ENCODE data around the gene CHERP.

- TF ChIP-seq, protein P1, sequence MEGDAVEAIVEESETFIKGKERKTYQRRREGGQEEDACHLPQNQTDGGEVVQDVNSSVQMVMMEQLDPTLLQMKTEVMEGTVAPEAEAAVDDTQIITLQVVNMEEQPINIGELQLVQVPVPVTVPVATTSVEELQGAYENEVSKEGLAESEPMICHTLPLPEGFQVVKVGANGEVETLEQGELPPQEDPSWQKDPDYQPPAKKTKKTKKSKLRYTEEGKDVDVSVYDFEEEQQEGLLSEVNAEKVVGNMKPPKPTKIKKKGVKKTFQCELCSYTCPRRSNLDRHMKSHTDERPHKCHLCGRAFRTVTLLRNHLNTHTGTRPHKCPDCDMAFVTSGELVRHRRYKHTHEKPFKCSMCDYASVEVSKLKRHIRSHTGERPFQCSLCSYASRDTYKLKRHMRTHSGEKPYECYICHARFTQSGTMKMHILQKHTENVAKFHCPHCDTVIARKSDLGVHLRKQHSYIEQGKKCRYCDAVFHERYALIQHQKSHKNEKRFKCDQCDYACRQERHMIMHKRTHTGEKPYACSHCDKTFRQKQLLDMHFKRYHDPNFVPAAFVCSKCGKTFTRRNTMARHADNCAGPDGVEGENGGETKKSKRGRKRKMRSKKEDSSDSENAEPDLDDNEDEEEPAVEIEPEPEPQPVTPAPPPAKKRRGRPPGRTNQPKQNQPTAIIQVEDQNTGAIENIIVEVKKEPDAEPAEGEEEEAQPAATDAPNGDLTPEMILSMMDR (IDR thresholded peaks at IDR 0.05), result no peak
- TF ChIP-seq EZH2 (IDR thresholded peaks at IDR 0.05; ENCODE audit: borderline replicate concordance, insufficient read depth, low read depth, low read length, poor library complexity, severe bottlenecking), result no peak
Observed at GRCh38 chr19:16522559-16523377, 19.5 kb downstream of the CHERP start.
